Activated T-helper 1 cell treated with Interleukin-2 at 50 U/mL for 16 hours (primary cell): ENCODE data around the gene AKR1B1.

Source experiments
- DNase-seq: peaks from one replicate; pipeline ENCODE4 v3.0.0-alpha.2; 2020; ENCODE audit warnings: low read depth

The AKR1B1 gene

GRCh38 chr7:134415700-134416099 is 43.2 kb downstream of the AKR1B1 start:
- no peak for DNase-seq

GRCh38 chr7:134414109-134414508 is 44.8 kb downstream of the AKR1B1 start:
- DNase-seq = no peak

- DNase-seq = no peak
These were observed 51.6 kb downstream of the AKR1B1 start for GRCh38 chr7:134407311-134407710.

- no peak for DNase-seq
These were observed 52.5 kb downstream of the AKR1B1 start for GRCh38 chr7:134406431-134406830.

- no peak for DNase-seq
These were observed 53.6 kb downstream of the AKR1B1 start for GRCh38 chr7:134405299-134405698.

- DNase-seq = no peak
These were observed 55.8 kb downstream of the AKR1B1 start for GRCh38 chr7:134403062-134403461.

GRCh38 chr7:134400859-134401258 is 58.0 kb downstream of the AKR1B1 start:
- no peak for DNase-seq

GRCh38 chr7:134396031-134396430 is 62.9 kb downstream of the AKR1B1 start:
- no peak for DNase-seq

GRCh38 chr7:134395604-134396003 is 63.3 kb downstream of the AKR1B1 start:
- DNase-seq = no peak

GRCh38 chr7:134394056-134394455 is 64.8 kb downstream of the AKR1B1 start:
- DNase-seq = no peak
